WTC11 (cell line): ENCODE measurements around the gene TMEM263. TPM values are rescaled to one million over a fixed set of nuclear protein-coding genes. Genes with fewer than 3 reads are reported as not detected.

Experiments
- ATAC-seq: fragments of 200-7000 bp; cut with Tn5 transposase; 2 replicates; pipeline ENCODE4 v1.10.0; 2021; ENCODE audit warnings: mild to moderate bottlenecking, moderate library complexity
- CTCF ChIA-PET: fragments of 300-600 bp; sonication (Branson Sonifier 250); formaldehyde crosslinking; loops from one replicate; lab custom pipeline; 2021; ENCODE audit warnings: antibody characterized with exemption; lab: Charles Lee
- POLR2A ChIA-PET: fragments of 350-600 bp; sonication (Branson Sonifier 250); formaldehyde crosslinking; loops from one replicate; lab custom pipeline; 2021; ENCODE audit warnings: antibody characterized with exemption; lab: Charles Lee
- DNase-seq: peaks from one replicate; pipeline ENCODE4 v3.0.0; 2021; ENCODE audit warnings: low spot score
- H3K27ac Mint-ChIP-seq: 2 replicates; pipeline ENCODE4 v1.8.0; 2021; ENCODE audit warnings: mixed read lengths
- H3K27me3 Mint-ChIP-seq: 2 replicates; pipeline ENCODE4 v1.8.0; 2021; ENCODE audit warnings: low read depth, mild to moderate bottlenecking, moderate library complexity, mixed read lengths
- H3K36me3 Mint-ChIP-seq: 2 replicates; pipeline ENCODE4 v1.8.0; 2021; ENCODE audit warnings: mixed read lengths
- H3K4me1 Mint-ChIP-seq: 2 replicates; pipeline ENCODE4 v1.8.0; 2022; ENCODE audit warnings: mixed read lengths
- H3K4me3 Mint-ChIP-seq: 2 replicates; pipeline ENCODE4 v1.8.0; 2021; ENCODE audit warnings: mild to moderate bottlenecking, moderate library complexity, mixed read lengths
- H3K9me3 Mint-ChIP-seq: 2 replicates; pipeline ENCODE4 v1.8.0; 2021; ENCODE audit warnings: mixed read lengths
- CREB1 ChIP-seq: sonication (generic); formaldehyde crosslinking; IDR thresholded peaks from 2 replicates; pipeline ENCODE4 v1.8.0; 2023; ENCODE audit warnings: mild to moderate bottlenecking, missing genetic modification reagents
- ESRRA ChIP-seq: sonication (generic); formaldehyde crosslinking; IDR thresholded peaks from 2 replicates; pipeline ENCODE4 v1.8.1; 2022; ENCODE audit warnings: mild to moderate bottlenecking, missing genetic modification reagents, borderline replicate concordance
- ETV6 ChIP-seq: sonication (generic); formaldehyde crosslinking; IDR thresholded peaks from 2 replicates; pipeline ENCODE4 v1.8.1; 2022; ENCODE audit warnings: mild to moderate bottlenecking, missing genetic modification reagents
- FOXK1 ChIP-seq: sonication (generic); formaldehyde crosslinking; IDR thresholded peaks from 2 replicates; pipeline ENCODE4 v1.8.0; 2022; ENCODE audit warnings: mild to moderate bottlenecking, moderate library complexity, missing genetic modification reagents
- GABPB1 ChIP-seq: sonication (generic); formaldehyde crosslinking; IDR thresholded peaks from 2 replicates; pipeline ENCODE4 v1.8.1; 2023; ENCODE audit warnings: mild to moderate bottlenecking, missing genetic modification reagents
- HMGA2 ChIP-seq: fragments of 250-450 bp; sonication (Bioruptor Pico); IDR thresholded peaks from 2 replicates; pipeline ENCODE4 v1.4.0; 2021; ENCODE audit warnings: mild to moderate bottlenecking, moderate library complexity
- JUN ChIP-seq: sonication (generic); formaldehyde crosslinking; IDR thresholded peaks from 2 replicates; pipeline ENCODE4 v1.8.0; 2023; ENCODE audit warnings: mild to moderate bottlenecking, missing genetic modification reagents
- MYBL2 ChIP-seq: sonication (generic); formaldehyde crosslinking; IDR thresholded peaks from 2 replicates; pipeline ENCODE4 v1.8.1; 2023; ENCODE audit warnings: mild to moderate bottlenecking, moderate library complexity, missing genetic modification reagents
- NFATC4 ChIP-seq: fragments of 250-450 bp; sonication (Bioruptor Pico); IDR thresholded peaks from 2 replicates; pipeline ENCODE4 v1.9.0; 2021; ENCODE audit warnings: mild to moderate bottlenecking
- SMAD4 ChIP-seq: sonication (generic); formaldehyde crosslinking; IDR thresholded peaks from 2 replicates; pipeline ENCODE4 v1.8.0; 2022; ENCODE audit warnings: mild to moderate bottlenecking, missing genetic modification reagents
- TEAD1 ChIP-seq: sonication (generic); formaldehyde crosslinking; IDR thresholded peaks from 2 replicates; pipeline ENCODE4 v1.8.0; 2022; ENCODE audit warnings: mild to moderate bottlenecking, missing genetic modification reagents
- ZNF219 ChIP-seq: sonication (generic); formaldehyde crosslinking; IDR thresholded peaks from 2 replicates; pipeline ENCODE4 v1.8.0; 2023; ENCODE audit warnings: missing genetic modification reagents, mild to moderate bottlenecking, borderline replicate concordance
- ZNF396 ChIP-seq: fragments of 250-450 bp; sonication (Bioruptor Pico); IDR thresholded peaks from 2 replicates; pipeline ENCODE4 v1.8.0; 2021; ENCODE audit warnings: mild to moderate bottlenecking, moderate library complexity, borderline replicate concordance
- ZNF423 ChIP-seq: fragments of 250-450 bp; sonication (Bioruptor Pico); IDR thresholded peaks from 2 replicates; pipeline ENCODE4 v2.1.2; 2022; ENCODE audit warnings: mild to moderate bottlenecking, moderate library complexity
- total RNA-seq: library from RNA; stranded (reverse); gene quantifications from 3 replicates; pipeline ENCODE4 v1.2.3, GENCODE V29; 2021
- TF ChIP-seq, protein P1 (sequence below): sonication (generic); formaldehyde crosslinking; conservative IDR thresholded peaks from 2 replicates; pipeline ENCODE4 v1.8.1; 2023; ENCODE audit warnings: mild to moderate bottlenecking, low read depth, missing genetic modification reagents, moderate library complexity
- TF ChIP-seq, protein P2 (sequence below): sonication (generic); formaldehyde crosslinking; IDR thresholded peaks from 2 replicates; pipeline ENCODE4 v1.8.1; 2023; ENCODE audit warnings: mild to moderate bottlenecking, missing genetic modification reagents, moderate library complexity
- TF ChIP-seq, protein P3 (sequence below): sonication (generic); formaldehyde crosslinking; IDR thresholded peaks from 2 replicates; pipeline ENCODE4 v1.8.0; 2022; ENCODE audit warnings: missing genetic modification reagents
- TF ChIP-seq, protein P4 (sequence below): sonication (generic); formaldehyde crosslinking; IDR thresholded peaks from 2 replicates; pipeline ENCODE4 v1.8.0; 2022; ENCODE audit warnings: mild to moderate bottlenecking, missing genetic modification reagents
- TF ChIP-seq, protein P5 (sequence below): fragments of 250-450 bp; sonication (Bioruptor Pico); IDR thresholded peaks from 2 replicates; pipeline ENCODE4 v1.9.0; 2021; ENCODE audit warnings: moderate library complexity, mild to moderate bottlenecking, inconsistent platforms, borderline replicate concordance
- TF ChIP-seq, protein P6 (sequence below): sonication (generic); formaldehyde crosslinking; IDR thresholded peaks from 2 replicates; pipeline ENCODE4 v1.8.1; 2022; ENCODE audit warnings: low read depth, missing genetic modification reagents, borderline replicate concordance
- TF ChIP-seq, protein P7 (sequence below): sonication (generic); formaldehyde crosslinking; IDR thresholded peaks from 2 replicates; pipeline ENCODE4 v1.8.0; 2022; ENCODE audit warnings: mild to moderate bottlenecking, missing genetic modification reagents

Gene TMEM263
- total RNA-seq, 1 experiment from 2014 or later: 18.0 TPM

DNA sequence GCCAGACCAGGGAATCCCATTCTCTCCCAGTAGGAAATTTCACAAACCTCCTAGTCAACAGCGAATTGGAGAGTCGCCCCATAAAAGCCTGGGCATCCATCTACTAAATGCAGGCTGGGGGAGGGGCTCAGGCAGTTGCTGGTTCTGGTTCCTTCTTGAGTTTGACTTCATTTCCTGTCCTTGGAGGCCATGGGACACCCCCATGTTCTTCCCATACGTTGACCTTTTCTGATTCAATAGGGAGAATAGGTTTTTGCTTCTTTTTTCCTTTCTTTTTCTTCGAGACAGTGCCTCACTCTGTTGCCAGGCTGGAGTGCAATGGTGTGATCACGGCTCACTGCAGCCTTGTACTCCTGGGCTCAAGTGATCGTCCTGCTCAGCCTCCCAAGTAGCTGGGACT, 44.1 kb upstream of the TMEM263 start:
- DNase-seq: no peak
- H3K4me1 Mint-ChIP-seq: peaks cover 3% of the 10 kb centered on the region; the same call in 1 of the 2 replicates
- H3K4me3 Mint-ChIP-seq: no peak overlapping the region
- TF ChIP-seq, protein P1, sequence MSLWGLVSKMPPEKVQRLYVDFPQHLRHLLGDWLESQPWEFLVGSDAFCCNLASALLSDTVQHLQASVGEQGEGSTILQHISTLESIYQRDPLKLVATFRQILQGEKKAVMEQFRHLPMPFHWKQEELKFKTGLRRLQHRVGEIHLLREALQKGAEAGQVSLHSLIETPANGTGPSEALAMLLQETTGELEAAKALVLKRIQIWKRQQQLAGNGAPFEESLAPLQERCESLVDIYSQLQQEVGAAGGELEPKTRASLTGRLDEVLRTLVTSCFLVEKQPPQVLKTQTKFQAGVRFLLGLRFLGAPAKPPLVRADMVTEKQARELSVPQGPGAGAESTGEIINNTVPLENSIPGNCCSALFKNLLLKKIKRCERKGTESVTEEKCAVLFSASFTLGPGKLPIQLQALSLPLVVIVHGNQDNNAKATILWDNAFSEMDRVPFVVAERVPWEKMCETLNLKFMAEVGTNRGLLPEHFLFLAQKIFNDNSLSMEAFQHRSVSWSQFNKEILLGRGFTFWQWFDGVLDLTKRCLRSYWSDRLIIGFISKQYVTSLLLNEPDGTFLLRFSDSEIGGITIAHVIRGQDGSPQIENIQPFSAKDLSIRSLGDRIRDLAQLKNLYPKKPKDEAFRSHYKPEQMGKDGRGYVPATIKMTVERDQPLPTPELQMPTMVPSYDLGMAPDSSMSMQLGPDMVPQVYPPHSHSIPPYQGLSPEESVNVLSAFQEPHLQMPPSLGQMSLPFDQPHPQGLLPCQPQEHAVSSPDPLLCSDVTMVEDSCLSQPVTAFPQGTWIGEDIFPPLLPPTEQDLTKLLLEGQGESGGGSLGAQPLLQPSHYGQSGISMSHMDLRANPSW (CRISPR knock-in tag): no peak
- TF ChIP-seq MYBL2 (no peak), HMGA2 (CRISPR knock-in tag) (no peak), SMAD4 (CRISPR knock-in tag) (no peak), ESRRA (CRISPR knock-in tag) (no peak), FOXK1 (no peak), CREB1 (no peak), TEAD1 (CRISPR knock-in tag) (no peak), ZNF423 (no peak), GABPB1 (no peak), ZNF396 (no peak)
- TF ChIP-seq, protein P2, sequence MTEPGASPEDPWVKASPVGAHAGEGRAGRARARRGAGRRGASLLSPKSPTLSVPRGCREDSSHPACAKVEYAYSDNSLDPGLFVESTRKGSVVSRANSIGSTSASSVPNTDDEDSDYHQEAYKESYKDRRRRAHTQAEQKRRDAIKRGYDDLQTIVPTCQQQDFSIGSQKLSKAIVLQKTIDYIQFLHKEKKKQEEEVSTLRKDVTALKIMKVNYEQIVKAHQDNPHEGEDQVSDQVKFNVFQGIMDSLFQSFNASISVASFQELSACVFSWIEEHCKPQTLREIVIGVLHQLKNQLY (CRISPR knock-in tag): no peak
- TF ChIP-seq, protein P3, sequence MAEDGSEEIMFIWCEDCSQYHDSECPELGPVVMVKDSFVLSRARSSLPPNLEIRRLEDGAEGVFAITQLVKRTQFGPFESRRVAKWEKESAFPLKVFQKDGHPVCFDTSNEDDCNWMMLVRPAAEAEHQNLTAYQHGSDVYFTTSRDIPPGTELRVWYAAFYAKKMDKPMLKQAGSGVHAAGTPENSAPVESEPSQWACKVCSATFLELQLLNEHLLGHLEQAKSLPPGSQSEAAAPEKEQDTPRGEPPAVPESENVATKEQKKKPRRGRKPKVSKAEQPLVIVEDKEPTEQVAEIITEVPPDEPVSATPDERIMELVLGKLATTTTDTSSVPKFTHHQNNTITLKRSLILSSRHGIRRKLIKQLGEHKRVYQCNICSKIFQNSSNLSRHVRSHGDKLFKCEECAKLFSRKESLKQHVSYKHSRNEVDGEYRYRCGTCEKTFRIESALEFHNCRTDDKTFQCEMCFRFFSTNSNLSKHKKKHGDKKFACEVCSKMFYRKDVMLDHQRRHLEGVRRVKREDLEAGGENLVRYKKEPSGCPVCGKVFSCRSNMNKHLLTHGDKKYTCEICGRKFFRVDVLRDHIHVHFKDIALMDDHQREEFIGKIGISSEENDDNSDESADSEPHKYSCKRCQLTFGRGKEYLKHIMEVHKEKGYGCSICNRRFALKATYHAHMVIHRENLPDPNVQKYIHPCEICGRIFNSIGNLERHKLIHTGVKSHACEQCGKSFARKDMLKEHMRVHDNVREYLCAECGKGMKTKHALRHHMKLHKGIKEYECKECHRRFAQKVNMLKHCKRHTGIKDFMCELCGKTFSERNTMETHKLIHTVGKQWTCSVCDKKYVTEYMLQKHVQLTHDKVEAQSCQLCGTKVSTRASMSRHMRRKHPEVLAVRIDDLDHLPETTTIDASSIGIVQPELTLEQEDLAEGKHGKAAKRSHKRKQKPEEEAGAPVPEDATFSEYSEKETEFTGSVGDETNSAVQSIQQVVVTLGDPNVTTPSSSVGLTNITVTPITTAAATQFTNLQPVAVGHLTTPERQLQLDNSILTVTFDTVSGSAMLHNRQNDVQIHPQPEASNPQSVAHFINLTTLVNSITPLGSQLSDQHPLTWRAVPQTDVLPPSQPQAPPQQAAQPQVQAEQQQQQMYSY (CRISPR knock-in tag): no peak
- TF ChIP-seq, protein P4, sequence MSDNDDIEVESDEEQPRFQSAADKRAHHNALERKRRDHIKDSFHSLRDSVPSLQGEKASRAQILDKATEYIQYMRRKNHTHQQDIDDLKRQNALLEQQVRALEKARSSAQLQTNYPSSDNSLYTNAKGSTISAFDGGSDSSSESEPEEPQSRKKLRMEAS: no peak
- TF ChIP-seq, protein P5, sequence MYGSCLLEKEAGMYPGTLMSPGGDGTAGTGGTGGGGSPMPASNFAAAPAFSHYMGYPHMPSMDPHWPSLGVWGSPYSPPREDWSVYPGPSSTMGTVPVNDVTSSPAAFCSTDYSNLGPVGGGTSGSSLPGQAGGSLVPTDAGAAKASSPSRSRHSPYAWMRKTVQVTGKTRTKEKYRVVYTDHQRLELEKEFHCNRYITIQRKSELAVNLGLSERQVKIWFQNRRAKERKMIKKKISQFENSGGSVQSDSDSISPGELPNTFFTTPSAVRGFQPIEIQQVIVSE (CRISPR knock-in tag): no peak
- TF ChIP-seq, protein P6, sequence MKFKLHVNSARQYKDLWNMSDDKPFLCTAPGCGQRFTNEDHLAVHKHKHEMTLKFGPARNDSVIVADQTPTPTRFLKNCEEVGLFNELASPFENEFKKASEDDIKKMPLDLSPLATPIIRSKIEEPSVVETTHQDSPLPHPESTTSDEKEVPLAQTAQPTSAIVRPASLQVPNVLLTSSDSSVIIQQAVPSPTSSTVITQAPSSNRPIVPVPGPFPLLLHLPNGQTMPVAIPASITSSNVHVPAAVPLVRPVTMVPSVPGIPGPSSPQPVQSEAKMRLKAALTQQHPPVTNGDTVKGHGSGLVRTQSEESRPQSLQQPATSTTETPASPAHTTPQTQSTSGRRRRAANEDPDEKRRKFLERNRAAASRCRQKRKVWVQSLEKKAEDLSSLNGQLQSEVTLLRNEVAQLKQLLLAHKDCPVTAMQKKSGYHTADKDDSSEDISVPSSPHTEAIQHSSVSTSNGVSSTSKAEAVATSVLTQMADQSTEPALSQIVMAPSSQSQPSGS: no peak
- peaks cover 6% of the 10 kb centered on the region for H3K27me3 Mint-ChIP-seq
- H3K27ac Mint-ChIP-seq: no peak overlapping the region
- ChIA-PET POLR2A (interaction anchor here (0.6 kb wide), 1 partner anchor 1154 kb away, joined by 3 read pairs; no protein-coding TSS in a partner anchor), CTCF (no interaction called here)
- ATAC-seq: no peak
- H3K9me3 Mint-ChIP-seq: peaks cover 4% of the 10 kb centered on the region
- no peaks in the 10 kb centered on the region for H3K36me3 Mint-ChIP-seq

DNA sequence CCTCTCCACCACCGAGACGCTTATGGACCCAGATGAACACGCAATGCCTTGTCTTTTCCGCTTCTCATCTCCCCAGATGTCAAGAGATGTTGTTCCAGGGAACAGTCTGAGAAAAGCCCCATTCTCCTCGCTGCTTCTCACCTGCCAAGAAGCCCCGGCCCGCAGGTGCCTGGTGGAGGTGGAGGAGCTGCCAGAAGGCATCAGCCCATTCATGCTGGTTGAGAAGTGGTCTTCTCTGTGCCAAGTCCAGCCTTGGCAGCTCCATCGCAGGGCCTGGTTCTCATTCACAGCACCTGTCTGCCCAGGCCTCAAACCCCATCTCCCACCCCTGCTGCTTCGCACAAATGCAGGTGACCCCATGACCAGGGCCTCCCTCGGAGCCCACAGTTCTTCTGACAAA, 42.3 kb upstream of the TMEM263 start:
- ATAC-seq: no peak
- TF ChIP-seq, protein P7, sequence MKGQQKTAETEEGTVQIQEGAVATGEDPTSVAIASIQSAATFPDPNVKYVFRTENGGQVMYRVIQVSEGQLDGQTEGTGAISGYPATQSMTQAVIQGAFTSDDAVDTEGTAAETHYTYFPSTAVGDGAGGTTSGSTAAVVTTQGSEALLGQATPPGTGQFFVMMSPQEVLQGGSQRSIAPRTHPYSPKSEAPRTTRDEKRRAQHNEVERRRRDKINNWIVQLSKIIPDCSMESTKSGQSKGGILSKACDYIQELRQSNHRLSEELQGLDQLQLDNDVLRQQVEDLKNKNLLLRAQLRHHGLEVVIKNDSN: no peak
- TF ChIP-seq, protein P6: no peak
- TF ChIP-seq NFATC4 (CRISPR knock-in tag): no peak
- TF ChIP-seq ZNF219: no peak
- no peak for TF ChIP-seq JUN (CRISPR knock-in tag)
- no peak for TF ChIP-seq ETV6

More for the DNA sequence above, 42.3 kb upstream of the TMEM263 start:
- no peaks in the 10 kb centered on the region for H3K36me3 Mint-ChIP-seq
- H3K4me1 Mint-ChIP-seq: peaks cover 13% of the 10 kb centered on the region
- no peaks in the 10 kb centered on the region for H3K9me3 Mint-ChIP-seq
- ChIA-PET CTCF (interaction anchor here (0.6 kb wide), 1 partner anchor 60 kb away, joined by 5 read pairs; no protein-coding TSS in a partner anchor), POLR2A (interaction anchor here (0.6 kb wide), 1 partner anchor 772 kb away, joined by 3 read pairs; no protein-coding TSS in a partner anchor)
- H3K4me3 Mint-ChIP-seq: no peak overlapping the region
- H3K27me3 Mint-ChIP-seq: peaks cover 4% of the 10 kb centered on the region
- H3K27ac Mint-ChIP-seq: no peak overlapping the region
- no peak for DNase-seq
